Esophagus mucosa (tissue), 1 donor: Measurements from ENCODE around the gene PRLH. TPM values are rescaled to one million over a fixed set of nuclear protein-coding genes. Genes with fewer than 3 reads are reported as not detected.
"Not testable (repeated sequence)": the region's sequence is repeated elsewhere in the genome, so short reads cannot be mapped to it uniquely, and the experiment has no call there.

ENCODE experiments used
- ATAC-seq: fragments of 200-7000 bp; cut with Tn5 transposase; one replicate; pipeline ENCODE4 v1.9.1; 2020
- total RNA-seq: library from RNA; stranded (reverse); gene quantifications from one replicate; pipeline ENCODE4 v1.2.4, GENCODE V29; 2023
- donor health status: DM: yes; HTN: yes; CAD: no.

The PRLH gene
- total RNA-seq, 1 donor from 2014 or later = not detected

GRCh38 chr2:237602409-237602808 is 36.0 kb downstream of the PRLH start:
- no peak for ATAC-seq

- no peak for ATAC-seq
Measured at GRCh38 chr2:237603049-237603717, 36.8 kb downstream of the PRLH start.

- peak; percentile 66 for ATAC-seq
Measured at GRCh38 chr2:237603718-237604362, 37.5 kb downstream of the PRLH start.

- ATAC-seq = no peak
Measured at GRCh38 chr2:237604391-237604790, 38.0 kb downstream of the PRLH start.

- no peak for ATAC-seq
Measured at GRCh38 chr2:237604960-237605359, 38.6 kb downstream of the PRLH start.

- not testable (repeated sequence) for ATAC-seq
Measured at GRCh38 chr2:237606522-237606921, 40.1 kb downstream of the PRLH start.

- ATAC-seq = no peak
Measured at GRCh38 chr2:237612527-237613357, 46.4 kb downstream of the PRLH start.

- no peak for ATAC-seq
Measured at GRCh38 chr2:237613679-237614078, 47.3 kb downstream of the PRLH start.

GRCh38 chr2:237614151-237614720 is 47.9 kb downstream of the PRLH start:
- no peak for ATAC-seq

GRCh38 chr2:237615631-237616249 is 49.4 kb downstream of the PRLH start:
- no peak for ATAC-seq

GRCh38 chr2:237616373-237616733 is 50.0 kb downstream of the PRLH start:
- no peak for ATAC-seq

Other genes with a start within 250 kb of the PRLH start
- gene COL6A3, start 152.4 kb upstream of the PRLH start, total RNA-seq = 23.0 TPM
- gene MLPH, start 79.3 kb upstream of the PRLH start, total RNA-seq = 5.3 TPM
- 7.8 TPM for gene RAB17, start 24.2 kb downstream of the PRLH start, total RNA-seq
- gene LRRFIP1, start 61.0 kb downstream of the PRLH start, total RNA-seq = 103 TPM
- 0.36 TPM for gene RBM44, start 232.2 kb downstream of the PRLH start, total RNA-seq